Gastrocnemius medialis (tissue), 4 donors: ENCODE measurements around the gene FKBP5.

Experiments used
- CTCF ChIP-seq, 5 experiments: fragments of 450-650 bp in 3 of 5; fragments of 200-600 bp in 2 of 5; sonication (generic) in 2 of 5; IDR thresholded peaks in 4 of 5; conservative IDR thresholded peaks in 1 of 5; 1 replicate in 4 of 5; 2 replicates in 1 of 5; pipeline ENCODE4 v1.5.1; 2016 to 2019; ENCODE audit warnings: antibody characterized with exemption in 5 of 5, mild to moderate bottlenecking in 3 of 5, moderate library complexity in 3 of 5
- POLR2A ChIP-seq, 2 donors: fragments of 450-650 bp; IDR thresholded peaks; one replicate each; pipeline ENCODE4 v1.6.1; 2017; ENCODE audit warnings: antibody characterized with exemption in 2 of 2, mild to moderate bottlenecking in 2 of 2, moderate library complexity in 2 of 2

GRCh38 chr6:35629876-35630378 is 58.8 kb downstream of the FKBP5 start:
- TF ChIP-seq CTCF (IDR thresholded peaks at IDR 0.05 in 4 of 5, conservative IDR thresholded peaks at IDR 0.05 in 1 of 5) = no peak
- no peak for TF ChIP-seq POLR2A (IDR thresholded peaks at IDR 0.05)
